K562 treated with DMSO at 1 percent for 48 hours (cell line): ENCODE data around the gene PRUNE2. TPM values are rescaled to one million over a fixed set of nuclear protein-coding genes. Genes with fewer than 3 reads are reported as not detected.

Source experiments
- total RNA-seq: library from RNA; unstranded; fragments of 300-600 nt; gene quantifications from 2 replicates; pipeline ENCODE4 v1.2.3, GENCODE V29; 2022; ENCODE audit warnings: low replicate concordance; ENCODE audit errors: extremely low read depth

PRUNE2 gene
- total RNA-seq, result not detected in 2 replicates

GRCh38 chr9:76905791-76906646 lies at the start of gene PRUNE2:
TSS of gene PRUNE2 (minus strand) at chr9:76906114. CDS start at chr9:76905963, 151 bp downstream.

GRCh38 chr9:76764138-76764537 lies 141.8 kb downstream of the PRUNE2 start, which contains the start of gene PCA3:
TSS of gene PCA3 (plus strand) at chr9:76764438.

Other genes with a start within 250 kb of the PRUNE2 start
- gene PCA3, start 141.7 kb downstream of the PRUNE2 start, total RNA-seq, result not detected in 2 replicates
- not detected in 2 replicates for gene FOXB2, start 113.5 kb upstream of the PRUNE2 start, total RNA-seq